Measurements from ENCODE around the gene EIF4ENIF1.
A peak's percentile ranks its signal among the peaks of the same experiment; 100 is the strongest.
"Not testable (repeated sequence)": the region's sequence is repeated elsewhere in the genome, so short reads cannot be mapped to it uniquely, and the experiment has no call there.

The EIF4ENIF1 gene

GRCh38 chr22:31489632-31490495, at the start of gene EIF4ENIF1:
Gene EIF4ENIF1 (minus strand): TSS chr22:31489842. CDS start chr22:31488718, 1,124 bp downstream.
- peak; percentile 84 for DNase-seq

DNA sequence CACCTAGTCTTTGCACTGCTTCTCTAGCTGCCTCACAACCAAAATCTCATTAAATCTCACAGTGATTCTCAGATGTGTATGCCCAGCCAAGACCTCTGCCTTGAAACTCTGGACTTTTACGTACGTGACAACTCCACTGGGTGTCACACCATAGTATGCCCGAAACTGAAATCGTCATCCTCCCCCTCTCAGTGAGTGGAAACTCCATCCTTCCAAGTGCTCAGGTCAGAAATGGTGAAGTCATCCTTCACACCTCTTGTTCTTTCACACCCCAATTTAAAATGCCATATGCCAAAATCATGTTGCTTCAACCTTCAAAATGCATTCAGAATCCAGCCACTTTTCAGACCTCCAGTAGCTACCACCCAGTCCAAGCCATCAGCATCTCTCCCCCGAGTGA, 49.2 kb upstream of the EIF4ENIF1 start:
- DNase-seq, result no peak

GRCh38 chr22:31537019-31537535, 47.4 kb upstream of the EIF4ENIF1 start:
- peak; percentile 14 for DNase-seq

DNA sequence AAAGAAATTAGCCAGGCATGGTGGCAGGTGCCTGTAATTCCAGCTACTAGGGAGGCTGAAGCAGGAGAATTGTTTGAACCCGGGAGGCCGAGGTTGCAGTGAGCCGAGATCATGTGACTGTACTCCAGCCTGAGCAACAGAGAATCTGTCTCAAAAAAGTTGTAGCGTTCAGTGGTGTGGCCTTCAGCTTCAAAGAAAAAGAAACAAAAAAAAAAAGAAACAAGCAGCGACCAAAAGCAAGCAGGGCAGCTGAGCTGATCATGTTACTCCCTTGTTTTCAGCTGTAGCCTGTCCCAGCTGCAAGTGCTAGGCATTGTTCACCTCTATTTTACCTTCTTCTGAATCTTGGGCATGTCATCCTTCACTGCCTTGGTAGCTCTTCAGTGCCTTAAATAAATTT, 43.7 kb upstream of the EIF4ENIF1 start:
- no peak for DNase-seq

DNA sequence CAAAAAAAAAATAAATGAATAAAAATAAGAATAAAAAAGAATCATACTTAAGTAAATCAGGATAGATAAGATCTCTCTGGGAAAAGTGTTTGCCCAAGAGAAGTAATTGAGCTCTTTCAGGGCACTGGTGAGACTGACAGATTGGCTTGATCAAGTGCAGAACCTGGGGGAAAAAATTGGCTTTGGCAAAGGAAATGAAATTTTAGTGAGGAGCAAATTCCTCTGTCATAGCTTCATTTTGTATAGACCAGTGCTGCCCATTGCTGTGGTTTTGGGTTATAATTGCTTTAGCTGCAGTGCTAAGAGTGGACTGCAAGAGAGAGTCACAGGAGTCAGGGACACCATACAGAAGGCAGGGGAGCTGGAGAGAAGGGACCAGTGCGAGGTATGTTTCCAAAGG, 42.4 kb upstream of the EIF4ENIF1 start:
- no peak for DNase-seq

- no peak for DNase-seq
Measured at GRCh38 chr22:31530823-31531195, 41.2 kb upstream of the EIF4ENIF1 start.

- peak; percentile 25 for DNase-seq
Measured at GRCh38 chr22:31526270-31526669, 36.6 kb upstream of the EIF4ENIF1 start.

GRCh38 chr22:31524132-31524531, 34.5 kb upstream of the EIF4ENIF1 start:
- not testable (repeated sequence) for DNase-seq

GRCh38 chr22:31520051-31520450, 30.4 kb upstream of the EIF4ENIF1 start:
- no peak for DNase-seq

DNA sequence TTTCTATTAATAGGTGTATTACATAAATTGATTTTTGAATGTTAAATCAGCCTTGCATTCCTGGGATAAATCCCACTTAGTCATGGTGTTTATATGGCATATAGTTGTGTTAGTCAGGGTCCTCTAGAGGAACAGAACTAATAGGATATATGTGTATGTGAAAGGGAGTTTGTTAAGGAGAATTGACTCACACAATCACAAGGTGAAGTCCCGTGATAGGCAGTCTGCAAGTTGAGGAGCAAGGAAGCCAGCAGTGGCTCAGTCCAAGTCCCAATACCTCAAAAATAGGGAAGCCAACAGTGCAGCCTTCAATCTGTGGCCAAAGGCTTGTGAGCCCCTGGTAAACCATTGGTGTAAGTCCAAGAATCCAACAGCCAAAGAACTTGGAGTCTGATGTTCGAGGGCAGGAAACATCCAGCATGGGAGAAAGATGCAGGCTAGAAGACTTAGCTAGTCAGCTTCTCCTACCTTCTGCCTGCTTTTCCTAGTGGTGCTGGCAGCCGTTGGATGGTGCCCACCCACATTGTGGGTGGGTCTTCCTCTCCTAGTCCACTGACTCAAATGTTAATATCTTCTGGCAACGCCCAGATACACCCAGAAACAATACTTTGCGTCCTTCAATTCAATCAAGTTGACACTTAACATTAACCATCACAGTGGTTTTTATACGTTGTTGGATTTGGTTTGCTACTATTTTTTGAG, 19.6 kb upstream of the EIF4ENIF1 start:
- no peak for DNase-seq

DNA sequence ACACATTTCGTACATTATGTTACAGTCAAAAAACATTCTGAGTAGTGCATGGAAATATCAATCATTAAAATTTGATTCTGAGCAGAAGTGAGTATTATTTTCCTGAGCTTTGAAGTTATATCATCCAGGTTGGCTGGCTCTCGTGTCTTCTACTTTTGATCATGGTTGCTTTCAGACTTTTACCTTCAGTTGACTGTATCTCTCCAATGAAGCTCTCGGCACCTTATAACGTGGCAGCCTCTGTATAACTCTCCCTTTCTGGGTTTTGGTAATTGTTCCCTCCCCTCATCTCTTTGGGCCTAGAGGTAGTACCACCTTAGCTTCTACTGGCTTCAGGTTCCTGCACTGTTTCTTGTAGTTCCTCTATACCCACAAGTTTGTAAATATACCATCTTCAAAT, 18.9 kb upstream of the EIF4ENIF1 start:
- no peak for DNase-seq

- DNase-seq, result not testable (repeated sequence)
Measured at GRCh38 chr22:31507517-31507916, 17.9 kb upstream of the EIF4ENIF1 start.

- no peak for DNase-seq
Measured at GRCh38 chr22:31504282-31504681, 14.6 kb upstream of the EIF4ENIF1 start.

GRCh38 chr22:31503211-31503964, 13.7 kb upstream of the EIF4ENIF1 start:
- no peak for DNase-seq

DNA sequence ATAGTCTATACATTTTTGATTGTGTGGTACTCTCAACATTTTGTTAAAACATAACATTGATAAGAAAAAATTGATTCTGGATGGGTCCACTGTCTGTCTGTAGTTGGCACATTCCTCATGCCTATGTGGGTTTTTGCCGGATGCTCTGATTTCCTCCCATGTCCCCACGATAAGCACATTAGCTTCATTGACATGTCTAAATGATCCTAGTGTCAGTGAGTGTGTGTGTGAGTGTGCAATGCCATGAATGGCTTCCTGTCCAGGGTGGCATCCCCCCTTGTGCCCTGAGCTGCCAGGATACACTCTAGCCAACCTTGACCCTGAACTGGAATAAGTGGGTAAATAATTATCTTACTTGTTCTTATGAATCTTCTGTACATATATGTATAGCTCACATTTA, 12.1 kb upstream of the EIF4ENIF1 start:
- DNase-seq, result no peak

DNA sequence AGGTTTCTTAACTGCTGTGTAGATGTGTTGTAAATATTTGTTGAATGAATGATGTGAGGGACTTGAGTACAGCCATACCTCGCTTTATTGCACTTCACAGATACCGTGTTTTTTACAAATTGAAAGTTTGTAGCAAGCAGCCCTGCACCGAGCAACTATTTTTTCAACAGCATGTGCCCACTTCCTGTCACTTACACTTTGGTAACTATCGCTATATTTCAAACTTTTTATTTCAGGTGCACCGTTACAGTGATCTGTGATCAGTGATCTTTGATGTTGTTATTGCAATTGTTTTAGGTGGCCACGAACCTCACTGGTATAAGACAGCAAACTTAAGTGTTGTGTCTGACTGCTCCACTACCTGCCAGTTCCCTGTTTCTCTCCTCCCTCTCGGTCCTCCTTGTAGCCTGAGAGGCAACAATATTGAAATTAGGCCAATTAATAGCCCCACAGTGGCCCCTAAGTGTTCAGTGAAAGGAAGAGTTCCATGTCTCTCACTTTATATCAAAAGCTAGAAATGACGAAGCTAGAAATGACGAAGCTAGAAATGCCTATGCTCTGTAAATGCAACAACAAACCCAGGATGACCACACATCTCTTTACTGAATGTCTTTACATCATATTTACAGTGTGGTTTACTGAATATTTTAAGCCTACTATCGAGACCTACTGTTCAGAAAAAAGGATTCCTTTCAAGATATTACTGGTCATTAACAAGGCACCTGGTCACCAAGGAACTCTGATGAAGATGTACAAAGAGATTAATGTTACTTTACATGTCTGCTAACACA, 7.7 kb upstream of the EIF4ENIF1 start:
- DNase-seq, result no peak

GRCh38 chr22:31496735-31497146, 7.1 kb upstream of the EIF4ENIF1 start:
- peak; percentile 35 for DNase-seq

DNA sequence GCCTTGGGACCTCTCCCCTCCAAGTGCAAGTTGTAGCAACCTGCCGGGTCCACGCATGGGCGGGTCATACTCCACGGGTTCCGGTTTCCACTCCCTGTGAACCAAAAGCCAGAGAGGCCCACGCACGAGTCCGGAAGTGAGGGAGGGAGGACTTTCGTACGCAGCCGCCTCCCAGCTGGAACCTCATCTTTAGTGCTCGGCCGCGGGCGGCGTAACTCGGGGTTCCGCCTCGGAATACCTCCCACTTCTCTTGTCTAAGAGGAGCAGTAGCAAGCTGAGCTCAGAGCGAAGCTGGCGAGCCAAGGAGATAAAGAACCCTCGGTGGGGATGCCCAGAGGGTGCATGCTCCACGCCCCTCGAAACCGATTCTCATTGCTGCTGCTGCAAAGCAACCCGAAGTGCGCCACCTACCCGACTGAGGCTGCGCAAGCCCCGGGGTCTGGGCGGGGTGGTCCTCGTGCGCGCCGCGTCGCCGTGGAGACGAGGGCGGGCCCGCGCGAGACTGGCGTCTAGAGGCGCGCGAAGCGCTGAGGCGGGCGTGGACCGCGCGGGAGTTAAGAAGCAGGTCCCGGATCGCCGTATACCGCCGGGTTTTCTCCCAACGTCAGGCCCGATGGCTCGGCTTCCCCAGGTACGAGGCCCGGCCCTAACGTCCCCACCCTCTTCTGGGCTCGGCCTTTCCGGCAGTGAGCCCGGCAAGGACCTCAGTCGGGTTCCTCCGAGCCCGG, 6.5 kb upstream of the EIF4ENIF1 start, which contains the start of gene SFI1:
SFI1 (plus strand) TSS at position 530 of the 728 bp plus-strand sequence. CDS start 11,749 bp downstream, outside the sequence.
- DNase-seq, result peak; percentile 94

DNA sequence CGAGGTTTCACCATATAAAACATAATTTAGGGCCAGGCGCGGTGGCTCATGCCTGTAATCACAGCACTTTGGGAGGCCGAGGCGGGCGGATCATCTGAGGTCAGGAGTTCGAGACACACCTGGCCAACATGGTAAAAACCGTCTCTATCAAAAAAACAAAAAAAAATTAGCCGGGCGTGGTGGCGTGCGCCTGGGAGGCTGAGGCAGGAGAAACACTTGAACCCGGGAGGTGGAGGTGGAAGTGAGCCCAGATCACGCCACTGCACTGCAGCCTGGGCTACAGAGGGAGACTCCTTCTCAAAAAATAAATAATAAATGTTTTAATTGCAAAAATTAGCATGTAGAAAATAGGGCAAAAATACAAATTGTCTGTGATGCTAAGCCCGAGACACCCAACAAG, 5.7 kb upstream of the EIF4ENIF1 start:
- no peak for DNase-seq

DNA sequence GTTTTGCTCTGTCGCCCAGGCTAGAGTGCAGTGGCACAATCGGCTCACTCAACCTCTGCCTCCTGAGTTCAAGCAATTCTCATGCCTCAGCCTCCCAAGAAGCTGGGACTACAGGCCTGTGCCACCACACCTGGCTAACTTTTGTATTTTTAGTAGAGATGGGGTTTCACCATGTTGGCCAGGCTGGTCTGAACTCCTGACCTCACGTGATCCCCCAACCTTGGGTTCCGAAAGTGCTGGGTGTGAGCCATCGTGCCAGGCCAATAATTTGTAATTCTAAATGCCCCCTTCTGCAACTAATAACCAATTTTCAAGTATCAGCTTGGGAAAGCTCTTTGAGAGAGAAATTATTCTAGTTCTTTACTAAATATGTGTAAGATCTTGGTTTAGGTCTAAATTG, 3.7 kb upstream of the EIF4ENIF1 start:
- DNase-seq, result not testable (repeated sequence)

DNA sequence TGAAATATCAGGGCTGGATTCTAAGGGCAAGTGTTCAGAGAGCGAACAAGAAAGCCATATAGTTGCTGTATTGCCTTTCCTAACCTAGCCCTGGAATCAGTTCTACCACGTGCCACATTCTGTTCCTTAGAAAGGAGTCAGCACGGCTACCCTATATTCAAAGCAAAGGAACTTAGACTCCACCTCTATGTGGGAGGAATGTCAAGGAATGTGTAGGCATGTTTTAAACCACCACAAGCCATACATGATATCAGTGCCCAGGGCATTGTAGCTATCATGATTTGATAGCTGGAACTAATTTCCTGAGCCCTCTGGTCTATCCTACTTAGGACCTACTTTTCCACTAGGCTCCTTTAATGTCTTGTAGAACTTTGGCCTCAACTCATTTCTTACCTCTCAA, 2.5 kb upstream of the EIF4ENIF1 start:
- no peak for DNase-seq
